ENCODE measurements around the gene SMCO4. TPM values are rescaled to one million over a fixed set of nuclear protein-coding genes. Genes with fewer than 3 reads are reported as not detected.

Gene SMCO4
- total RNA-seq, 1 experiment from 2014 or later, result 27.5 TPM

- DNase-seq (ENCODE audit: low read depth), result no peak
Observed at GRCh38 chr11:93528757-93529645, 14.2 kb downstream of the SMCO4 start.

GRCh38 chr11:93528252-93528651, 14.9 kb downstream of the SMCO4 start:
- DNase-seq (ENCODE audit: low read depth), result no peak

GRCh38 chr11:93526641-93527583, 16.3 kb downstream of the SMCO4 start:
- DNase-seq (ENCODE audit: low read depth), result no peak

GRCh38 chr11:93526346-93526633, 16.9 kb downstream of the SMCO4 start:
- DNase-seq (ENCODE audit: low read depth), result no peak

- peak; percentile 32 for DNase-seq (ENCODE audit: low read depth)
Observed at GRCh38 chr11:93525601-93526345, 17.4 kb downstream of the SMCO4 start.

GRCh38 chr11:93524858-93525257, 18.3 kb downstream of the SMCO4 start:
- DNase-seq (ENCODE audit: low read depth), result peak; percentile 11

GRCh38 chr11:93524173-93524536, 19.0 kb downstream of the SMCO4 start:
- peak; percentile 45 for DNase-seq (ENCODE audit: low read depth)

GRCh38 chr11:93520726-93521509, 22.3 kb downstream of the SMCO4 start:
- DNase-seq (ENCODE audit: low read depth), result no peak

- DNase-seq (ENCODE audit: low read depth), result no peak
Observed at GRCh38 chr11:93519179-93519578, 24.0 kb downstream of the SMCO4 start.

GRCh38 chr11:93518081-93518480, 25.1 kb downstream of the SMCO4 start:
- DNase-seq (ENCODE audit: low read depth), result no peak

GRCh38 chr11:93517611-93518010, 25.6 kb downstream of the SMCO4 start:
- no peak for DNase-seq (ENCODE audit: low read depth)

GRCh38 chr11:93517041-93517440, 26.1 kb downstream of the SMCO4 start:
- DNase-seq (ENCODE audit: low read depth), result no peak

- DNase-seq (ENCODE audit: low read depth), result no peak
Observed at GRCh38 chr11:93515441-93516025, 27.7 kb downstream of the SMCO4 start.

GRCh38 chr11:93514712-93515111, 28.5 kb downstream of the SMCO4 start:
- no peak for DNase-seq (ENCODE audit: low read depth)

GRCh38 chr11:93513772-93514171, 29.4 kb downstream of the SMCO4 start:
- no peak for DNase-seq (ENCODE audit: low read depth)

- DNase-seq (ENCODE audit: low read depth), result no peak
Observed at GRCh38 chr11:93512949-93513667, 30.1 kb downstream of the SMCO4 start.

GRCh38 chr11:93512073-93512475, 31.1 kb downstream of the SMCO4 start:
- DNase-seq (ENCODE audit: low read depth), result no peak

- no peak for DNase-seq (ENCODE audit: low read depth)
Observed at GRCh38 chr11:93510196-93510873, 32.9 kb downstream of the SMCO4 start.

GRCh38 chr11:93507517-93507916, 35.7 kb downstream of the SMCO4 start:
- DNase-seq (ENCODE audit: low read depth), result no peak

- no peak for DNase-seq (ENCODE audit: low read depth)
Observed at GRCh38 chr11:93505703-93506102, 37.5 kb downstream of the SMCO4 start.

Data from Daoy (cell line).